ENCODE measurements around the gene ZNF341.

Gene ZNF341

GRCh38 chr20:33815671-33816070 lies 83.9 kb downstream of the ZNF341 start:
- H3K4me3 ChIP-seq: no peak overlapping the region
- H3K27ac ChIP-seq: no peak overlapping the region
- no peak for DNase-seq (ENCODE audit: low spot score)
- no peak for TF ChIP-seq CTCF (IDR thresholded peaks at IDR 0.05)

- no peak for TF ChIP-seq CTCF (IDR thresholded peaks at IDR 0.05)
- Histone ChIP-seq H3K27ac (no peak overlapping the region), H3K4me3 (no peak overlapping the region)
- no peak for DNase-seq (ENCODE audit: low spot score)
These were observed 84.4 kb downstream of the ZNF341 start for GRCh38 chr20:33816191-33816590.

DNA sequence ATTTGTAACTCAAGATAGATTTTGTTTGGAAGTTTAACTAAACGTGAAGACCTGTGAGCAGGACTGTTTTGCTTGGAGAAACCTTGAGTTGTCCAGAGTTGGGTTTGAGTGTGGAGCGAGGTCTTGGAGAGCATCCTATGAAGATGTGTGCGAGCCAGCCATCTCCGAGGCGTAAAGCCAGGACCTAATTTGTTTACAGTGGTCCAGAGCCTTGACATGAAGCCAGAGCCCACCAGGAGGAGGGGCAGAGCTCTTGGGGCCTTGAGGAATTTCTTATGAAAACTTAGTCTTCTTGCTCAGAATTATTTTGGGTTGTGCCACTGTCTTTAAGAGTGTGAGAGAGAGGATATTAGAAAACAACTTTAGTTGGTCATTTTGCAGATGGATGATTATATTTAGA lies 85.6 kb downstream of the ZNF341 start:
- DNase-seq (ENCODE audit: low spot score): no peak
- H3K4me3 ChIP-seq: no peak overlapping the region
- H3K27ac ChIP-seq: no peak overlapping the region
- TF ChIP-seq CTCF (IDR thresholded peaks at IDR 0.05): no peak

GRCh38 chr20:33819456-33819855 lies 87.7 kb downstream of the ZNF341 start:
- TF ChIP-seq CTCF (IDR thresholded peaks at IDR 0.05): no peak
- no peak overlapping the region for H3K27ac ChIP-seq
- H3K4me3 ChIP-seq: no peak overlapping the region
- no peak for DNase-seq (ENCODE audit: low spot score)

DNA sequence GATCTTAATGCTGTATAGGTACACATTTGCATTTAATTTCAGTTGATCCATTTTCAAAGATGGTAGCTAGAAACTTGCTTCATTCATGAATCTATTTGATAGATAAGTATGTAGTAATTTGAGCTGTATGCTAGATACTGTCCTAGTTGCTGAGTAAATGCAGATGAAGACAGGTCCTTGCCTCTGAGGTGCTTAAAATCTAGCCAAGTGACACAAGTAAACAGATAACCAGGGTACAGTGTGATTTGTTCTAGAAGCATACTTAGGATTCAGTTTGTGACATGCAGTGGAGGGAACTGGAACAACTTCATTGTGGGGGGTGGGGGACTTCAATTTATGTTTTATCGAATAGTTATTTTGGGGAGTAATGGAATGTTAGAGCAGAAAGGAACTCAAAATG lies 88.6 kb downstream of the ZNF341 start:
- no peak for TF ChIP-seq CTCF (IDR thresholded peaks at IDR 0.05)
- no peak for DNase-seq (ENCODE audit: low spot score)
- H3K4me3 ChIP-seq: no peak overlapping the region
- no peak overlapping the region for H3K27ac ChIP-seq

DNA sequence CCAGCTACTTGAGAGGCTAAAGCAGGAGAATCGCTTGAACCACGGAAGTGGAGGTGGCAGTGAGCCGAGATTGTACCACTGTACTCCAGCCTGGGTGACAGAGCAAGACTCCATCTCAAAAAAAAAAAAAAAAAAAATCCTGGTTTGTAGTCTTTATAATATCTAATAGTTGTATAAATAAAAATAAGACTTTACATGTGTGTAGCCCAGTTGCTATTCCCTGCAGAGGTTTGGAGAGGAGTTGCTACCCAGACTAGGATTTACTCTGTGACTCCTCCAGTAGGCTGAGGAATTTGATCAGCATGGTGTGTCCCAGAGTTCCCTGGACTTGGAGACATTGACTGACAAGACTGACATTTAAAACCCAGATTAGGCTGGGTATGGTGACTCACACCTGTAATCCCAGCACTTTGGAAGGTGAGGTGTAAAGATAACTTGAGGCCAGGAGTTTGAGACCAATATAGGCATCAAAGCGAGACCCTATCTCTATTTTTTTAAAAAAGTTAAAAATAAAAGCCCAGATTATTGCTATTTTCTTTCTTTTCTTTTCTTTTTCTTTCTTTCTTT lies 89.6 kb downstream of the ZNF341 start:
- TF ChIP-seq CTCF (IDR thresholded peaks at IDR 0.05): no peak
- no peak overlapping the region for H3K4me3 ChIP-seq
- no peak overlapping the region for H3K27ac ChIP-seq
- DNase-seq (ENCODE audit: low spot score): no peak

- no peak overlapping the region for H3K27ac ChIP-seq
- no peak for DNase-seq (ENCODE audit: low spot score)
- no peak for TF ChIP-seq CTCF (IDR thresholded peaks at IDR 0.05)
These were observed 90.6 kb downstream of the ZNF341 start for GRCh38 chr20:33822423-33822822.

More at GRCh38 chr20:33822423-33822822, 90.6 kb downstream of the ZNF341 start:
- no peak overlapping the region for H3K4me3 ChIP-seq

All from coronary artery (tissue), 2 donors.